Skeletal muscle satellite cell (primary cell): ENCODE measurements around the gene KIF20A.

Experiments
- H3K27me3 ChIP-seq: 2 replicates; pipeline ENCODE4 v1.7.0; 2013; ENCODE audit warnings: low read length; ENCODE audit not compliant: control insufficient read depth, insufficient read depth
- H3K36me3 ChIP-seq: 2 replicates; pipeline ENCODE4 v1.7.0; 2013; ENCODE audit warnings: mild to moderate bottlenecking, control low read depth, low read length; ENCODE audit not compliant: insufficient read depth
- H3K4me1 ChIP-seq: 2 replicates; pipeline ENCODE4 v1.7.0; 2013; ENCODE audit warnings: low read length; ENCODE audit not compliant: control insufficient read depth, insufficient read depth
- H3K4me2 ChIP-seq: 2 replicates; pipeline ENCODE4 v1.7.0; 2013; ENCODE audit warnings: mild to moderate bottlenecking, low read length
- H3K4me3 ChIP-seq: 2 replicates; pipeline ENCODE4 v1.7.0; 2013; ENCODE audit warnings: low read length
- H3K9ac ChIP-seq: 2 replicates; pipeline ENCODE4 v1.7.0; 2013; ENCODE audit warnings: mild to moderate bottlenecking, low read depth, low read length, moderate library complexity
- H3K9me3 ChIP-seq: replicated peaks from 2 replicates; pipeline ENCODE4 v1.7.0; 2013; ENCODE audit warnings: mild to moderate bottlenecking, control low read depth, low read length

KIF20A gene

GRCh38 chr5:138230981-138231589 lies 52.2 kb downstream of the KIF20A start:
- H3K4me3 ChIP-seq, result no peak overlapping the region
- H3K4me1 ChIP-seq, result no peaks in the 10 kb centered on the region
- H3K4me2 ChIP-seq, result no peak overlapping the region
- H3K36me3 ChIP-seq, result no peaks in the 10 kb centered on the region
- no peak overlapping the region for H3K9ac ChIP-seq
- peaks cover 16% of the 10 kb centered on the region for H3K27me3 ChIP-seq
- no peaks in the 10 kb centered on the region for H3K9me3 ChIP-seq

GRCh38 chr5:138233280-138233679 lies 54.4 kb downstream of the KIF20A start:
- peaks cover 26% of the 10 kb centered on the region for H3K27me3 ChIP-seq
- no peaks in the 10 kb centered on the region for H3K36me3 ChIP-seq
- no peaks in the 10 kb centered on the region for H3K4me1 ChIP-seq
- H3K4me3 ChIP-seq, result no peak overlapping the region
- no peaks in the 10 kb centered on the region for H3K9me3 ChIP-seq
- no peak overlapping the region for H3K9ac ChIP-seq
- H3K4me2 ChIP-seq, result no peak overlapping the region

- no peaks in the 10 kb centered on the region for H3K9me3 ChIP-seq
Measured at GRCh38 chr5:138234651-138235050, 55.7 kb downstream of the KIF20A start.

More at GRCh38 chr5:138234651-138235050, 55.7 kb downstream of the KIF20A start:
- peaks cover 34% of the 10 kb centered on the region for H3K27me3 ChIP-seq
- no peak overlapping the region for H3K4me3 ChIP-seq
- no peak overlapping the region for H3K4me2 ChIP-seq
- H3K36me3 ChIP-seq, result no peaks in the 10 kb centered on the region
- no peak overlapping the region for H3K9ac ChIP-seq
- no peaks in the 10 kb centered on the region for H3K4me1 ChIP-seq
